NCI-H774 (cell line): ENCODE data around the gene GALNT17.

Source experiments
- DNase-seq: peaks from one replicate; lab custom pipeline; 2025; lab: John Stamatoyannopoulos, UW

The GALNT17 gene

GRCh38 chr7:71132127-71132376, at the start of gene GALNT17:
TSS of gene GALNT17 (plus strand) at chr7:71132144.
- DNase-seq = no peak

- no peak for DNase-seq
These were observed 36.6 kb upstream of the GALNT17 start for GRCh38 chr7:71095266-71095860.

GRCh38 chr7:71096351-71096750, 35.6 kb upstream of the GALNT17 start:
- DNase-seq = no peak

- DNase-seq = no peak
These were observed 25.7 kb upstream of the GALNT17 start for GRCh38 chr7:71106226-71106625.

- no peak for DNase-seq
These were observed 19.5 kb upstream of the GALNT17 start for GRCh38 chr7:71112436-71112835.

GRCh38 chr7:71120096-71120495, 11.8 kb upstream of the GALNT17 start:
- no peak for DNase-seq

- DNase-seq = no peak
These were observed 2.8 kb upstream of the GALNT17 start for GRCh38 chr7:71129126-71129525.

- DNase-seq = no peak
These were observed 1.8 kb upstream of the GALNT17 start for GRCh38 chr7:71130031-71130679.

GRCh38 chr7:71131256-71132126, 453 bp upstream of the GALNT17 start:
- DNase-seq = no peak

- no peak for DNase-seq
These were observed 660 bp downstream of the GALNT17 start for GRCh38 chr7:71132377-71133231.

- DNase-seq = no peak
These were observed 1.3 kb downstream of the GALNT17 start for GRCh38 chr7:71133232-71133622.

- no peak for DNase-seq
These were observed 1.9 kb downstream of the GALNT17 start for GRCh38 chr7:71133856-71134255.

GRCh38 chr7:71135116-71135515, 3.2 kb downstream of the GALNT17 start:
- DNase-seq = no peak

GRCh38 chr7:71135663-71136062, 3.7 kb downstream of the GALNT17 start:
- DNase-seq = no peak

GRCh38 chr7:71137479-71137878, 5.5 kb downstream of the GALNT17 start:
- DNase-seq = no peak

- DNase-seq = no peak
These were observed 8.3 kb downstream of the GALNT17 start for GRCh38 chr7:71140264-71140663.

- no peak for DNase-seq
These were observed 13.0 kb downstream of the GALNT17 start for GRCh38 chr7:71144963-71145362.

GRCh38 chr7:71145906-71146901, 14.3 kb downstream of the GALNT17 start:
- DNase-seq = no peak

GRCh38 chr7:71148098-71148497, 16.2 kb downstream of the GALNT17 start:
- DNase-seq = no peak

GRCh38 chr7:71155236-71155635, 23.3 kb downstream of the GALNT17 start:
- no peak for DNase-seq

- DNase-seq = no peak
These were observed 25.8 kb downstream of the GALNT17 start for GRCh38 chr7:71157757-71158156.
